ENCODE results near the gene TMEM229B. TPM values are rescaled to one million over a fixed set of nuclear protein-coding genes. Genes with fewer than 3 reads are reported as not detected.
A peak's percentile ranks its signal among the peaks of the same experiment; 100 is the strongest.

Gene TMEM229B
- total RNA-seq, 1 donor from 2014 or later: 1.3 TPM

GRCh38 chr14:67532998-67533753 lies 44.7 kb upstream of the TMEM229B start, which contains the start of gene PLEKHH1:
TSS of gene PLEKHH1 (plus strand) at chr14:67533290. CDS start at chr14:67541868, 8,578 bp downstream.
- no peak within 1 kb of the TSS for H3K27ac Mint-ChIP-seq (ENCODE audit: unreplicated experiment)
- FAIRE-seq (no peak), DNase-seq (ENCODE audit: low read depth) (peak; percentile 67)
- Histone ChIP-seq H3K9ac (ENCODE audit: low read length) (peak within 1 kb of the TSS; percentile 74), H3K79me2 (ENCODE audit: insufficient read depth, low read length) (no peaks in the 10 kb centered on the region), H3K27me3 (ENCODE audit: insufficient read depth, low read length) (peaks cover 12% of the 10 kb centered on the region), H3K4me3 (ENCODE audit: insufficient read depth, low read depth, low read length) (peak within 1 kb of the TSS; percentile 64), H3K4me2 (ENCODE audit: low read length) (peak within 1 kb of the TSS; percentile 91), H3K36me3 (ENCODE audit: insufficient read depth, low read length) (no peaks in the 10 kb centered on the region), H3K9me3 (ENCODE audit: insufficient read depth, low read depth, low read length) (no peaks in the 10 kb centered on the region), H3K4me1 (ENCODE audit: insufficient read depth, low read length) (no peaks in the 10 kb centered on the region), H3K27ac (ENCODE audit: low read depth, low read length) (no peak within 1 kb of the TSS), H4K20me1 (ENCODE audit: insufficient read depth, low read length) (no peaks in the 10 kb centered on the region), H2AFZ (ENCODE audit: low read depth, low read length) (peak within 1 kb of the TSS; percentile 86)
- no peaks in the 10 kb centered on the region for H3K36me3 Mint-ChIP-seq (ENCODE audit: low read depth, unreplicated experiment)
- no peaks in the 10 kb centered on the region for H3K9me3 Mint-ChIP-seq (ENCODE audit: unreplicated experiment)
- peak within 1 kb of the TSS; percentile 86 for H3K4me3 Mint-ChIP-seq (ENCODE audit: unreplicated experiment)
- no peaks in the 10 kb centered on the region for H3K4me1 Mint-ChIP-seq (ENCODE audit: low read depth, unreplicated experiment)
- peaks cover 14% of the 10 kb centered on the region for H3K27me3 Mint-ChIP-seq (ENCODE audit: low read depth, unreplicated experiment)
- no peak for TF ChIP-seq EZH2 (IDR thresholded peaks at IDR 0.05; ENCODE audit: insufficient read depth, low read length)
- no peak for TF ChIP-seq CTCF (IDR thresholded peaks at IDR 0.05; ENCODE audit: insufficient read depth, low read depth, low read length)

GRCh38 chr14:67532606-67532997 lies 44.1 kb upstream of the TMEM229B start:
- H3K9me3 Mint-ChIP-seq (ENCODE audit: unreplicated experiment): no peaks in the 10 kb centered on the region
- H3K4me3 ChIP-seq (ENCODE audit: insufficient read depth, low read depth, low read length): peak overlapping the region; percentile 64
- H3K4me1 ChIP-seq (ENCODE audit: insufficient read depth, low read length): no peaks in the 10 kb centered on the region
- H3K27me3 Mint-ChIP-seq (ENCODE audit: low read depth, unreplicated experiment): peaks cover 14% of the 10 kb centered on the region
- no peaks in the 10 kb centered on the region for H3K36me3 ChIP-seq (ENCODE audit: insufficient read depth, low read length)
- no peaks in the 10 kb centered on the region for H3K79me2 ChIP-seq (ENCODE audit: insufficient read depth, low read length)
- peak overlapping the region; percentile 86 for H2AFZ ChIP-seq (ENCODE audit: low read depth, low read length)
- FAIRE-seq: no peak
- no peaks in the 10 kb centered on the region for H3K4me1 Mint-ChIP-seq (ENCODE audit: low read depth, unreplicated experiment)
- peak overlapping the region; percentile 74 for H3K9ac ChIP-seq (ENCODE audit: low read length)
- H3K9me3 ChIP-seq (ENCODE audit: insufficient read depth, low read depth, low read length): no peaks in the 10 kb centered on the region
- DNase-seq (ENCODE audit: low read depth): no peak
- peaks cover 12% of the 10 kb centered on the region for H3K27me3 ChIP-seq (ENCODE audit: insufficient read depth, low read length)
- H3K4me3 Mint-ChIP-seq (ENCODE audit: unreplicated experiment): peak overlapping the region; percentile 76
- H3K36me3 Mint-ChIP-seq (ENCODE audit: low read depth, unreplicated experiment): no peaks in the 10 kb centered on the region
- no peak for TF ChIP-seq CTCF (IDR thresholded peaks at IDR 0.05; ENCODE audit: insufficient read depth, low read depth, low read length)
- TF ChIP-seq EZH2 (IDR thresholded peaks at IDR 0.05; ENCODE audit: insufficient read depth, low read length): no peak
- H3K27ac ChIP-seq (ENCODE audit: low read depth, low read length): no peak overlapping the region
- peak overlapping the region; percentile 91 for H3K4me2 ChIP-seq (ENCODE audit: low read length)
- H4K20me1 ChIP-seq (ENCODE audit: insufficient read depth, low read length): no peaks in the 10 kb centered on the region
- H3K27ac Mint-ChIP-seq (ENCODE audit: unreplicated experiment): no peak overlapping the region
